Measurements from ENCODE around the gene RPTOR. TPM values are rescaled to one million over a fixed set of nuclear protein-coding genes. Genes with fewer than 3 reads are reported as not detected.

Gene RPTOR
- total and polyA plus RNA-seq, 10 of the 15 experiments (the other 5 are each of a cell fraction or from before 2014, with no cell fraction given): 0.18 to 32.1 (median 7.8) TPM

- no peak for ATAC-seq
- in situ Hi-C loops (cut with MboI) (no loop called here), intact Hi-C loops (cut with micrococcal nuclease; ENCODE audit: unreplicated experiment) (no loop called here)
- no peak for TF ChIP-seq ZBTB40 (IDR thresholded peaks at IDR 0.05; ENCODE audit: borderline replicate concordance)
- no peak for TF ChIP-seq BCL3 (IDR thresholded peaks at IDR 0.05; ENCODE audit: borderline replicate concordance, insufficient read depth, low read depth, low read length, poor library complexity, severe bottlenecking)
- TF ChIP-seq EZH2 (IDR thresholded peaks at IDR 0.05; ENCODE audit: borderline replicate concordance, control insufficient read depth, low read depth, low read length): no peak
- no peak for TF ChIP-seq CREB1 (IDR thresholded peaks at IDR 0.05; ENCODE audit: low read depth)
- no peak for TF ChIP-seq MEF2A (IDR thresholded peaks at IDR 0.05; ENCODE audit: insufficient read depth, low read depth, low read length)
- TF ChIP-seq MYB (IDR thresholded peaks at IDR 0.05; ENCODE audit: borderline replicate concordance, low read depth, low read length): no peak
- TF ChIP-seq ETV6 (conservative IDR thresholded peaks at IDR 0.05 in 1 of 2, IDR thresholded peaks at IDR 0.05 in 1 of 2; ENCODE audit: borderline replicate concordance in 1 of 2, low read depth in 1 of 2): no peak
- TF ChIP-seq HCFC1 (IDR thresholded peaks at IDR 0.05; ENCODE audit: low read length): no peak
- no peak for TF ChIP-seq SREBF1 (IDR thresholded peaks at IDR 0.05; ENCODE audit: low read length)
- TF ChIP-seq BMI1 (IDR thresholded peaks at IDR 0.05; ENCODE audit: borderline replicate concordance): no peak
- peaks cover 0 to 3% of the 10 kb centered on the region in 2 experiments; a peak in 2 of 4 replicates for H3K36me3 ChIP-seq (ENCODE audit: control insufficient read depth in 2 of 2, insufficient read depth in 2 of 2, low read length in 1 of 2)
- ChIA-PET CTCF (interaction anchor here (1.3 kb wide), 1 partner anchor 9 kb away, joined by 3 read pairs; no protein-coding TSS in a partner anchor), POLR2A (no interaction called here), RAD21 (ENCODE audit: unreplicated experiment) (interaction anchor here (1.9 kb wide), 1 partner anchor 15 kb away, joined by 12 read pairs; no protein-coding TSS in a partner anchor), SMC1A (ENCODE audit: uncharacterized antibody, unreplicated experiment) (no interaction called here)
- no peak overlapping the region for H3K4me2 ChIP-seq (ENCODE audit: control insufficient read depth, insufficient read depth)
- H3K4me1 ChIP-seq (ENCODE audit: control insufficient read depth, insufficient read depth, low read length): peaks cover 3% of the 10 kb centered on the region; the same call in 1 of the 2 replicates
- H3K9ac ChIP-seq (ENCODE audit: control insufficient read depth, insufficient read depth, low read length): no peak overlapping the region
- no peak overlapping the region for H3K4me3 ChIP-seq
- no peak for DNase-seq (ENCODE audit: low read depth, low spot score)
- no peaks in the 10 kb centered on the region for H3K27me3 ChIP-seq (replicated peaks in 1 of 2; ENCODE audit: control insufficient read depth in 2 of 2, insufficient read depth in 2 of 2, low read length in 1 of 2)
- no peak for FAIRE-seq
- H2AFZ ChIP-seq (ENCODE audit: control insufficient read depth, low read depth, low read length): no peak overlapping the region
- H4K20me1 ChIP-seq (ENCODE audit: control insufficient read depth, insufficient read depth): no peaks in the 10 kb centered on the region
- no TSS peak for BruUV-seq (replicated peaks)
- WGBS (ENCODE audit: insufficient coverage, insufficient replicate concordance, low lambda C conversion rate, missing lambda C conversion rate): 95% methylated on average over 19 of the region's 23 CpGs
- no peaks in the 10 kb centered on the region for H3K9me3 ChIP-seq (replicated peaks; ENCODE audit: control insufficient read depth, insufficient read depth, low read length)
- no peaks in the 10 kb centered on the region for H3K79me2 ChIP-seq (ENCODE audit: control insufficient read depth, insufficient read depth, low read length)
- H3K27ac ChIP-seq (ENCODE audit: control insufficient read depth, insufficient read depth): no peak overlapping the region
These were observed 379.6 kb downstream of the RPTOR start for GRCh38 chr17:80924111-80924806.
